ENCODE data around the gene SPPL3. TPM values are rescaled to one million over a fixed set of nuclear protein-coding genes. Genes with fewer than 3 reads are reported as not detected.
"Not testable (repeated sequence)": the region's sequence is repeated elsewhere in the genome, so short reads cannot be mapped to it uniquely, and the experiment has no call there.

The SPPL3 gene
- total RNA-seq, 1 experiment from 2014 or later = 51.1 TPM

DNA sequence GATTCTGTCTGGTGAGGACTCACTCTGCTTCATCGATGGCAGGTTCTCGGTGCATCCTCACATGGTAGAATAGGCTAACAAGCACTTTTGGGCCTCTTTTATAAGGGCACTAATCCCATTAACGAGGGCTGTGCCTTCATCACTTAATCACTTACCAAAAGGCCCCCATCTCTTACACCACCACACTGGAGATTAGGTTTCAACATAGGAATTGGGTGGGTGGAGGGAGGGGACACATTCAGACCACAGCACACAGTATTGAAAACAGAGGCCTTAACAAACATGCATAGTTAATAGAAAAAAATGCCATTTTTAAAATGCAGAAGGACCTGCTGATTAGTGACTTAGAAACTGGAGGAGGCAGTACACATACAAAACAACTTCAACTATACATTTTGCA is 61.6 kb downstream of the SPPL3 start:
- ChIA-PET POLR2A (no interaction called here), CTCF (no interaction called here)
- Histone ChIP-seq H3K27ac (ENCODE audit: low read length) (no peak overlapping the region), H3K27me3 (ENCODE audit: control insufficient read depth, insufficient read depth, low read length) (no peaks in the 10 kb centered on the region), H3K4me3 (ENCODE audit: low read depth in 2 of 2, low read length in 2 of 2) (no peak overlapping the region), H3K9me3 (ENCODE audit: control insufficient read depth, insufficient read depth, low read depth, low read length) (no peaks in the 10 kb centered on the region), H3K4me1 (ENCODE audit: control insufficient read depth, insufficient read depth, low read length) (0 out of 2 replicates have a peak, but pooled peaks cover 2% of the 10 kb centered on the region), H3K36me3 (ENCODE audit: control insufficient read depth, insufficient read depth, low read length) (no peaks in the 10 kb centered on the region)
- TF ChIP-seq, protein P1, sequence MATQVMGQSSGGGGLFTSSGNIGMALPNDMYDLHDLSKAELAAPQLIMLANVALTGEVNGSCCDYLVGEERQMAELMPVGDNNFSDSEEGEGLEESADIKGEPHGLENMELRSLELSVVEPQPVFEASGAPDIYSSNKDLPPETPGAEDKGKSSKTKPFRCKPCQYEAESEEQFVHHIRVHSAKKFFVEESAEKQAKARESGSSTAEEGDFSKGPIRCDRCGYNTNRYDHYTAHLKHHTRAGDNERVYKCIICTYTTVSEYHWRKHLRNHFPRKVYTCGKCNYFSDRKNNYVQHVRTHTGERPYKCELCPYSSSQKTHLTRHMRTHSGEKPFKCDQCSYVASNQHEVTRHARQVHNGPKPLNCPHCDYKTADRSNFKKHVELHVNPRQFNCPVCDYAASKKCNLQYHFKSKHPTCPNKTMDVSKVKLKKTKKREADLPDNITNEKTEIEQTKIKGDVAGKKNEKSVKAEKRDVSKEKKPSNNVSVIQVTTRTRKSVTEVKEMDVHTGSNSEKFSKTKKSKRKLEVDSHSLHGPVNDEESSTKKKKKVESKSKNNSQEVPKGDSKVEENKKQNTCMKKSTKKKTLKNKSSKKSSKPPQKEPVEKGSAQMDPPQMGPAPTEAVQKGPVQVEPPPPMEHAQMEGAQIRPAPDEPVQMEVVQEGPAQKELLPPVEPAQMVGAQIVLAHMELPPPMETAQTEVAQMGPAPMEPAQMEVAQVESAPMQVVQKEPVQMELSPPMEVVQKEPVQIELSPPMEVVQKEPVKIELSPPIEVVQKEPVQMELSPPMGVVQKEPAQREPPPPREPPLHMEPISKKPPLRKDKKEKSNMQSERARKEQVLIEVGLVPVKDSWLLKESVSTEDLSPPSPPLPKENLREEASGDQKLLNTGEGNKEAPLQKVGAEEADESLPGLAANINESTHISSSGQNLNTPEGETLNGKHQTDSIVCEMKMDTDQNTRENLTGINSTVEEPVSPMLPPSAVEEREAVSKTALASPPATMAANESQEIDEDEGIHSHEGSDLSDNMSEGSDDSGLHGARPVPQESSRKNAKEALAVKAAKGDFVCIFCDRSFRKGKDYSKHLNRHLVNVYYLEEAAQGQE (IDR thresholded peaks at IDR 0.05; ENCODE audit: insufficient read depth in 1 of 2, low read depth in 2 of 2, low read length in 1 of 2) = no peak
- TF ChIP-seq TCF7L2 (IDR thresholded peaks at IDR 0.05; ENCODE audit: low read depth, low read length) = no peak
- BruUV-seq (replicated peaks) = no TSS peak
- intact Hi-C loops (cut with micrococcal nuclease; ENCODE audit: unreplicated experiment) (no loop called here), in situ Hi-C loops (cut with HindIII; ENCODE audit: low pct_unique_long_range_greater_than_20kb, low sequenced_read_pairs) (no loop called here)
- DNase-seq (ENCODE audit: low read depth, low spot score) (no peak), ATAC-seq (no peak)

DNA sequence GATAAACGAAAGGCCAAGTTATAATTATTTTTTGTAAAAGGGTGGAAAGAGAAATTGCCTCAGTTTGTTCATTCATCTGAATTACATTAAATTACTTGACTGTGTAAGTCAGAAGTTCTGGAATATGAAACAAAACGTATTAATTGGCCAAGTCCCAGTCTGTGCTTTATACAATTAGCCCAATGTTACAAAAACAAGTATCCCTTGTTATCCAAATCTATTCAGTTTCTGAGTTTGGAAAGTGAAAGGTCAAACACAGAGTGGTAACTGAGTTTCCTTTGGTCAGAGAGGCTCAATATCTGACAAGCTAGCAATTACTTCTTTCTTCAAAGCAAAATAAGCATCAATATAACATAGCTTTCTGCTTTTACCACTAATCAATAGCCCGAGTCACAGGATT is 62.6 kb downstream of the SPPL3 start:
- H3K4me1 ChIP-seq (ENCODE audit: control insufficient read depth, insufficient read depth, low read length) = no peaks in the 10 kb centered on the region
- intact Hi-C loops (cut with micrococcal nuclease; ENCODE audit: unreplicated experiment) (no loop called here), in situ Hi-C loops (cut with HindIII; ENCODE audit: low pct_unique_long_range_greater_than_20kb, low sequenced_read_pairs) (no loop called here)
- no peak overlapping the region for H3K4me3 ChIP-seq (ENCODE audit: low read depth in 2 of 2, low read length in 2 of 2)
- TF ChIP-seq, protein P2, sequence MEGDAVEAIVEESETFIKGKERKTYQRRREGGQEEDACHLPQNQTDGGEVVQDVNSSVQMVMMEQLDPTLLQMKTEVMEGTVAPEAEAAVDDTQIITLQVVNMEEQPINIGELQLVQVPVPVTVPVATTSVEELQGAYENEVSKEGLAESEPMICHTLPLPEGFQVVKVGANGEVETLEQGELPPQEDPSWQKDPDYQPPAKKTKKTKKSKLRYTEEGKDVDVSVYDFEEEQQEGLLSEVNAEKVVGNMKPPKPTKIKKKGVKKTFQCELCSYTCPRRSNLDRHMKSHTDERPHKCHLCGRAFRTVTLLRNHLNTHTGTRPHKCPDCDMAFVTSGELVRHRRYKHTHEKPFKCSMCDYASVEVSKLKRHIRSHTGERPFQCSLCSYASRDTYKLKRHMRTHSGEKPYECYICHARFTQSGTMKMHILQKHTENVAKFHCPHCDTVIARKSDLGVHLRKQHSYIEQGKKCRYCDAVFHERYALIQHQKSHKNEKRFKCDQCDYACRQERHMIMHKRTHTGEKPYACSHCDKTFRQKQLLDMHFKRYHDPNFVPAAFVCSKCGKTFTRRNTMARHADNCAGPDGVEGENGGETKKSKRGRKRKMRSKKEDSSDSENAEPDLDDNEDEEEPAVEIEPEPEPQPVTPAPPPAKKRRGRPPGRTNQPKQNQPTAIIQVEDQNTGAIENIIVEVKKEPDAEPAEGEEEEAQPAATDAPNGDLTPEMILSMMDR (IDR thresholded peaks at IDR 0.05) = no peak
- TF ChIP-seq SIN3A (IDR thresholded peaks at IDR 0.05; ENCODE audit: borderline replicate concordance, insufficient read depth, low read depth, low read length) = no peak
- H3K27me3 ChIP-seq (ENCODE audit: control insufficient read depth, insufficient read depth, low read length) = no peaks in the 10 kb centered on the region
- H3K9me3 ChIP-seq (ENCODE audit: control insufficient read depth, insufficient read depth, low read depth, low read length) = no peaks in the 10 kb centered on the region
- ATAC-seq (no peak), DNase-seq (ENCODE audit: low read depth, low spot score) (no peak)
- no peak overlapping the region for H3K27ac ChIP-seq (ENCODE audit: low read length)
- ChIA-PET CTCF (no interaction called here), POLR2A (no interaction called here)
- BruUV-seq (replicated peaks) = no TSS peak
- H3K36me3 ChIP-seq (ENCODE audit: control insufficient read depth, insufficient read depth, low read length) = no peaks in the 10 kb centered on the region

DNA sequence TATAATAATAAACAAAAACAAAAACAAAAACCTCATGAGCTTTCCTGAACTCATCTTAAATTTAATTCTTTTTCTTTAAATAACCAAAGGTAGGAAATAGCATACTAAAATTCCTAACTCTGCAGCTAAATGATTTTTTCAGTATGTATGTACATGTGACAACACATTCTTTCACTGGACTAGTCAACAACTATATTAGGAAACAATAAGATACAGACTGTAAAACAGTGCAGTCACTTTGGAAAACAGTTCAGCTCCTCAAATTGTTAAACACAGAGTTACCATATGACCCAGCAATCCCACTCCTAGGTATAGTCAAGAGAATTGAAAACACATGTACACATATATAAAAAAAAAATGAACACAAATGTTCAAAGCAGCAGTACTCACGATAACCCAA is 64.7 kb downstream of the SPPL3 start:
- TF ChIP-seq TCF7L2 (IDR thresholded peaks at IDR 0.05; ENCODE audit: low read depth, low read length) (no peak), SIN3A (IDR thresholded peaks at IDR 0.05; ENCODE audit: borderline replicate concordance, insufficient read depth, low read depth, low read length) (no peak)
- no TSS peak for BruUV-seq (replicated peaks)
- H3K27ac ChIP-seq (ENCODE audit: low read length) = no peak overlapping the region
- H3K36me3 ChIP-seq (ENCODE audit: control insufficient read depth, insufficient read depth, low read length) = no peaks in the 10 kb centered on the region
- in situ Hi-C loops (cut with HindIII; ENCODE audit: low pct_unique_long_range_greater_than_20kb, low sequenced_read_pairs) = no loop called here
- ATAC-seq = no peak
- no peaks in the 10 kb centered on the region for H3K27me3 ChIP-seq (ENCODE audit: control insufficient read depth, insufficient read depth, low read length)
- H3K4me1 ChIP-seq (ENCODE audit: control insufficient read depth, insufficient read depth, low read length) = no peaks in the 10 kb centered on the region
- DNase-seq (ENCODE audit: low read depth, low spot score) = no peak
- ChIA-PET CTCF (no interaction called here), POLR2A (no interaction called here)
- H3K9me3 ChIP-seq (ENCODE audit: control insufficient read depth, insufficient read depth, low read depth, low read length) = no peaks in the 10 kb centered on the region
- intact Hi-C loops (cut with micrococcal nuclease; ENCODE audit: unreplicated experiment) = no loop called here
- H3K4me3 ChIP-seq (ENCODE audit: low read depth in 2 of 2, low read length in 2 of 2) = no peak overlapping the region

DNA sequence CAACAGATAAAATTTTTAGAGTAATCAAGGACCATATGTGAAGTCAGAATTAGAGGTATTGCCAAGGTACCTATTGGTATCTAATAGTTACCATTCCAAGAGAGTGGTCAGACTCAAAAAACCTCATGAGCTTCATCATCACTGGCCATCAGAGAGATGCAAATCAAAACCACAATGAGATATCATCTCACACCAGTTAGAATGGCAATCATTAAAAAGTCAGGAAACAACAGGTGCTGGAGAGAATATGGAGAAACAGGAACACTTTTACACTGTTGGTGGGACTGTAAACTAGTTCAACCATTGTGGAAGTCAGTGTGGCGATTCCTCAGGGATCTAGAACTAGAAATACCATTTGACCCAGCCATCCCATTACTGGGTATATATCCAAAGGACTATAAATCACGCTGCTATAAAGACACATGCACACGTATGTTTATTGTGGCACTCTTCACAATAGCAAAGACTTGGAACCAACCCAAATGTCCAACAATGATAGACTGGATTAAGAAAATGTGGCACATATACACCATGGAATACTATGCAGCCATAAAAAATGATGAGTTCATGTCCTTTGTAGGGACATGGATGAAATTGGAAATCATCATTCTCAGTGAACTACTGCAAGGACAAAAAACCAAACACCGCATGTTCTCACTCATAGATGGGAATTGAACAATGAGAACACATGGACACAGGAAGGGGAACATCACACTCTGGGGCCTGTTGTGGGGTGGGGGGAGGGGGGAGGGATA is 65.4 kb downstream of the SPPL3 start:
- DNase-seq (ENCODE audit: low read depth, low spot score); H3K36me3 ChIP-seq (ENCODE audit: control insufficient read depth, insufficient read depth, low read length); H3K4me1 ChIP-seq (ENCODE audit: control insufficient read depth, insufficient read depth, low read length); H3K27ac ChIP-seq (ENCODE audit: low read length); POLR2A ChIA-PET; in situ Hi-C loops (cut with HindIII; ENCODE audit: low pct_unique_long_range_greater_than_20kb, low sequenced_read_pairs); H3K27me3 ChIP-seq (ENCODE audit: control insufficient read depth, insufficient read depth, low read length); H3K4me3 ChIP-seq (ENCODE audit: low read depth in 2 of 2, low read length in 2 of 2); H3K9me3 ChIP-seq (ENCODE audit: control insufficient read depth, insufficient read depth, low read depth, low read length); intact Hi-C loops (cut with micrococcal nuclease; ENCODE audit: unreplicated experiment); CTCF ChIA-PET; BruUV-seq (replicated peaks); ATAC-seq: not testable (repeated sequence)
